ENCODE results near the gene TMEM256. TPM values are rescaled to one million over a fixed set of nuclear protein-coding genes. Genes with fewer than 3 reads are reported as not detected.
"Not testable (repeated sequence)": the region's sequence is repeated elsewhere in the genome, so short reads cannot be mapped to it uniquely, and the experiment has no call there.

TMEM256 gene
- total RNA-seq, 1 donor from 2014 or later: 67.7 TPM

DNA sequence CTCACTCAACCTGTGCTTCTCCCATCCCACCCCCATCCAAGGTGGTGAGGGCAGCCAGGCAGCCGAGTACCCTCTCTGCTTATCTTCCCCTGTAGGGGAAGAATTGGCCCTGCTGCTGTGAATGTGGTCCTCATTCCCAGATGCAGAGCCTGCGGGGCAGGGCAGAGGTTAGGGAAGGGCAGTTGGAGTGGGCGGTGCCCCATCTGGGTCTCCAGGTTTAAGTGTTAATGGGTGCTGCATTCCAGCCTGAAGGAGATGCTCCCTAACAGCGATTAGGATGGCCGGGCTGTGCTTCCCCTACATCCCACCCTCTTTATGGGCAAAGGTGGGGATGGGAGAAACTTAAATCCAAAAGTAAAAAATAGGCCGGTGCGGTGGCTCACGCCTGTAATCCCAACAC is 36.8 kb downstream of the TMEM256 start:
- intact Hi-C loops (cut with DNase I): no loop called here
- no peak for DNase-seq (ENCODE audit: low spot score)

DNA sequence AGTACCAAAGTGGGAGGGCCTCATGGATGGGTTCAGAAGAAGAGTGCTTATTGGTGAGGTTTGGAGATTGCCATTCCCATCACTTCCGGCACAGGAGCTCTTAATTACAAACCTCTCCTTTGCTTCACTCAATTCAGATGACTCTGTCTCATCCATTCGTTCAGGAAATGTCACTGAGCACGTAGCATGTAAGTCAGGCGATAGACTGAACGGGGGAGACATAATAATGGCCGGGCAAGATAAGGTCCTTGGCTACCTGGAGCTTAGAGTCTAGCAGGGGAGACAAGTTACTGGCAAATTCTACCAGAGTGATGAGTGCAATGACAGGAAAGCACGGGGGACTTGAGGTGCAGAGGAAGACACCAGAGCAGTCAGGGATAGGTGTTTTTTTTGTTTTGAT is 37.9 kb downstream of the TMEM256 start:
- DNase-seq (ENCODE audit: low spot score); intact Hi-C loops (cut with DNase I): not testable (repeated sequence)

DNA sequence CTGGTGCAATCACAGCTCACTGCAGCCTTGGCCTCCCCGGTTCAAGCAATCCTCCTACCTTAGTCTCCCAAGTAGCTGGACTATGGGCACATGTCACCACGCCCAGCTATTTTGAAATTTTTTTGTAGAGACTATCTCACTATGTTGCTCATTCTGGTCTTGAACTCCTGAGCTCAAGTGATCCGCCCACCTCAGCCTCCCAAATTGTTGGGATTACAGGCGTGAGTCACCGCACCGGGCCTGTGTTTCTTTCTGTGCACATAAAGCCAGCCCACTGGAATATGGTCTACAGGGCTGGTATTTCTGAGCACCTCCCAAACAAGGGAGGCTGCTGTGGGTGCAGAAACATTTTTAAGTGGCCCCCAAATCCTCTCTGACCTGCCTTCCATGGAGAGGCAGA is 40.6 kb downstream of the TMEM256 start:
- intact Hi-C loops (cut with DNase I): no loop called here
- no peak for DNase-seq (ENCODE audit: low spot score)

DNA sequence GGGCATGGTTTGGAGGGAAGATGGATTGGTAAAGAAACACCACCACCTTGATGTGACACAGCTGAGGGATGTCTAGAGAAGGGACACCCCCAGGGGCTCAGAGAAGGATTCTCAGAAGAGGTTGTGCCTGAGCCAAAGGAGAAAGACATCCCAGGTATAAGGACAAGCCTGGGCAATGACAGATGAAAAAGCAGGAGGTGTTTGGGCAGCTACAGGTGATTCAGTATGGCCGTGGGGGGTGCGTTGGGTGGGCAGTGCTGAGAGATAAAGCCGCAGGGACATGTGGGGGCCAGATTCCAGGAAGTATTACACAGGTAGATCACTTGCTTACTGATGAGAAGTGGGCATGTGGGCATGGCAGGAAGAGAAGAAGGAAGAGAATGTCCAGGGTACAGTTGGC is 42.0 kb downstream of the TMEM256 start:
- intact Hi-C loops (cut with DNase I): no loop called here
- no peak for DNase-seq (ENCODE audit: low spot score)

DNA sequence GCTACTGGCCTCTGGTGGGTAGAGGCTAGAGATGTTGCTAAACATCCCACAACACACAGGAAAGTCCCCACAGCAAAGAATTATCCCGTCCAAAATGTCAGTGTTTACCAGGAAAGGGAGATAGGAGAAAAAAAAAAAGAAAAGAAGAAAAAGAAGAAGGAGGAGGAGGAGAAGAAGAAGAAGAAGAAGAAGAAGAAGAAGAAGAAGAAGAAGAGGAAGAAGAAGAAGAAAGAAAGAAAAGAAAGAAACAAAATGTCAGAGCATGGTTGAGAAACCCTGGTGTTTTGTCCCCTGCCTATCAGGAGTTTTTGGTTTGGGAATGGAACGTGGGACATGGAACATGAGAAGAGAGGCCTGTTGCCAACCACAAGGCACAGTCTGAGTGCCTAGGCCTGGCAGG is 46.5 kb downstream of the TMEM256 start:
- intact Hi-C loops (cut with DNase I): loop anchor here (5.0 kb wide), 1 partner anchor 205 kb away; the partner anchor contains the start of gene SENP3
- no peak for DNase-seq (ENCODE audit: low spot score)

DNA sequence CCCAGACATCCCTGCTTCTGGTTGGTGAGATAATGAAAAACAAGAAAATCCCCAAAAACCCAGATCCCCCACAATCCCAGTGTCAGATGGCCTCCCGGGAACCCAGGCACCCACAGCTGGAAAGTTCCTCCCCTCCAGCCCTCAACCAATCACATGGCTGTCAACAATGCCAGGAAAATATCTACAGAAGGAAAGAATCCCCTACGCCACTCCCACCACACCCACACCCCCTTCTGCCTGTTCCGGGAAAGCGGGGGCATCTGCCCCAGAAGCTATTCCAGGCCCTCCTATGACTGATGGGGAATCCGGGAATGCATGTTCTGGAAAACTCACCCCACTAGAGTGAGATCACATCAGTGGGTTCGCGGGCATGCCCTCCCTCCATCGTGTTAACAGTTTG is 47.1 kb downstream of the TMEM256 start:
- intact Hi-C loops (cut with DNase I): loop anchor here (5.0 kb wide), 1 partner anchor 206 kb away; the partner anchor contains the start of gene SENP3
- DNase-seq (ENCODE audit: low spot score): no peak

DNA sequence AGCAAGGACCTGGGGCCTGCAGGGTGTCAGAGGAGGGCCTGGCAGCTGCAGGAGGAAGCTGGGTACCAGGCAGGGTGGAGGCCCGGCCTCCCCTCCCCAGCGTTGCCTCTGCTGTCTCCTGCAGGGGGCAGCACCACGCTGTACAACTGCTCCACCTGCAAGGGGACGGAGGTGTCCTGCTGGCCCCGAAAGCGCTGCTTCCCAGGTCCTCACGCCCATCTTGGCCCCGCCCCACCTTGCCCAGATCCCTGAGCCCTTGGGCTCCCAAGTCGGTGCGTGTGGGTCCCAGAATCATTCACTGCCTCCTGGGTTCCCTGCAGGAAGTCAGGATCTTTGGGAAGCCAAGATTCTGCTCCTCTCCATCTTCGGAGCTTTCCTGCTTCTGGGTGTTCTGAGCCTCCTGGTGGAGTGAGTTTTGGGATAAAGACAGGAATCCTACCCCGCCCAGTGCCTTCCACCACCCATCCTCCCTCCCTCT is 47.8 kb downstream of the TMEM256 start:
- intact Hi-C loops (cut with DNase I): loop anchor here (5.0 kb wide), 1 partner anchor 206 kb away; the partner anchor contains the start of gene SENP3
- DNase-seq (ENCODE audit: low spot score): peak; percentile 90

DNA sequence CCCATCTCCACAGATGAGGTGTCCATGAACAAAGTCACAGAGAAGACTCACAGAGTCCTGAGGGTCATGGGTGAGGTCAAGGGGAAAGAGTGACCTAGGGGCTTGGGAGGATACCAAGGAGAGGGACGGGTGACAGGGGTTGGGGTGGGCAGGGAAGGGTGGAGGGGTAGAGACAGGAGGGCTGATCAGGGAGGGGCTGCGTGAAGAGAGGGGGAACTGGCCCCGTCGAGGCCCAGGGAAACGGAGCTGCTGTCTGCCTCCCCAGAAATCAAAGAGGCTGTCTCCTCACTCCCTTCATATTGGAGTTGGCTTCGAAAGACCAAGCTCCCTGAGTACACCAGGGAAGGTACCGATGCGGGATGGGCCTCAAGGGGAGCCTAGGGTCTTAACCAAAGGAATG is 48.3 kb downstream of the TMEM256 start:
- intact Hi-C loops (cut with DNase I): loop anchor here (2.0 to 5.0 kb wide), 2 partner anchors 81 to 207 kb away; partner anchors contain the start of gene SENP3
- DNase-seq (ENCODE audit: low spot score): no peak

DNA sequence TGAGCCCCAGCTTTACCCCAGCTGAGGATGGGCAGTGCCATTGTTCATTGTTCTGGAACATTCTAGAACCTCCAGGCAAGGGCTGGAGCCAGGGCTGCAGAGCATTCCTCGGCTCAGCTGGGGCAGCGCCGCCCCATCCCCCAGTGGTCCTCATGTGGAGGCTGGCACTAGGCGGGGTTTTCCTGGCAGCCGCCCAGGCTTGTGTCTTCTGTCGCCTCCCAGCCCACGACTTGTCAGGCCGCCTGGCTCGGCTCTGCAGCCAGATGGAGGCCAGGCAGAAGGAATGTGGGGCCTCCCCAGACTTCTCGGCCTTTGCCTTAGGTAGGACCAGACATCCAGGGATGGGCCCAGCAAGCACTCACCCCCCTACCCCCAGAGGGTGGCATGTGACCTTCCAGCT is 48.8 kb downstream of the TMEM256 start, which contains the start of gene TMEM95:
TMEM95 (plus strand) TSS at position 104 of the 400 bp plus-strand sequence; CDS start at position 153, 49 bp downstream.
- peak; percentile 85 for DNase-seq (ENCODE audit: low spot score)
- intact Hi-C loops (cut with DNase I): loop anchor here (2.0 to 5.0 kb wide), 2 partner anchors 82 to 207 kb away; partner anchors contain the start of gene SENP3

DNA sequence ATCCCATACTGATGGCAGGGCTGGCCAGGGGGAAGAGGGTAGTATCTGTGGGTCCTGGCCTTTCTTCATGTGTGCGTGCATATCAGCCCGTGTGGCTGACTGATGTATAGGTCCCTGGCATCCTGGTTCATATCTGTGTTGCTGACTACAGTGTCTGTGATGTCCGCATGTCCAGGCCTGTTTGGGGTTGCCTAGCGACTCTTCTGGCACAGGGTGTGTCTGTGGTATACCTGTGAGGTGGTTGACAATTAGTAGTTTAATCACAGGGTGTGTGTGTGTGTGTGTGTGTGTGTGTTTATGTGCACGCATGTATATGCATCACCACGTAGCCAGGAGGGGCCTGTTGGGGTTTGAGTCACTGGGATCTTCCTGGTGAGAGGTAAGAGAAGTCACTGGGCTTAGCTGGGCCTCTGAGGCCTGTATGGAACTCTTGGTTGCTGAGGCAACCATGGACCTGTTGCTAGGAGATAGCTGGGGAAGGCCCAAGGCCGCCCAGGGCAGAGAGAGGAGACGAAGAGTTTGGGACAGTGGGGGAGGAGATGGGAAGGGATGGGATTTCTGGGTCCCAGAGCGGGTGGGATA is 49.5 kb downstream of the TMEM256 start:
- no peak for DNase-seq (ENCODE audit: low spot score)
- intact Hi-C loops (cut with DNase I): loop anchor here (2.0 kb wide), 1 partner anchor 82 kb away; no protein-coding TSS in a partner anchor

Other genes starting within 250 kb of the TMEM256 start
- 0.54 TPM for gene ASGR1, start 224.7 kb downstream of the TMEM256 start, total RNA-seq
- gene DLG4, start 184.3 kb downstream of the TMEM256 start, total RNA-seq: 16.0 TPM
- gene ACADVL, start 184.2 kb downstream of the TMEM256 start, total RNA-seq: 966 TPM
- 22.5 TPM for gene DVL2, start 169.6 kb downstream of the TMEM256 start, total RNA-seq
- gene PHF23, start 164.6 kb downstream of the TMEM256 start, total RNA-seq: 20.5 TPM
- 449 TPM for gene GABARAP, start 161.6 kb downstream of the TMEM256 start, total RNA-seq
- 111 TPM for gene CTDNEP1, start 152.4 kb downstream of the TMEM256 start, total RNA-seq
- gene ELP5, start 151.9 kb downstream of the TMEM256 start, total RNA-seq: 57.5 TPM
- 0.75 TPM for gene CLDN7, start 141.6 kb downstream of the TMEM256 start, total RNA-seq
- gene SLC2A4, start 122.4 kb downstream of the TMEM256 start, total RNA-seq: 73.5 TPM
- 1.2 TPM for gene YBX2, start 109.5 kb downstream of the TMEM256 start, total RNA-seq
- gene EIF5A, start 96.5 kb downstream of the TMEM256 start, total RNA-seq: 263 TPM
- 49.0 TPM for gene GPS2, start 88.7 kb downstream of the TMEM256 start, total RNA-seq
- 29.9 TPM for gene NEURL4, start 74.8 kb downstream of the TMEM256 start, total RNA-seq
- 16.4 TPM for gene ACAP1, start 67.6 kb downstream of the TMEM256 start, total RNA-seq
- gene KCTD11, start 51.9 kb downstream of the TMEM256 start, total RNA-seq: 9.6 TPM
- not detected for gene TMEM95, start 48.9 kb downstream of the TMEM256 start, total RNA-seq
- 2.0 TPM for gene TNK1, start 23.0 kb downstream of the TMEM256 start, total RNA-seq
- 16.8 TPM for gene PLSCR3, start 9.6 kb downstream of the TMEM256 start, total RNA-seq
- 11.0 TPM for gene NLGN2, start 3.7 kb upstream of the TMEM256 start, total RNA-seq
- not detected for gene SPEM1, start 16.2 kb upstream of the TMEM256 start, total RNA-seq
- gene SPEM2, start 21.5 kb upstream of the TMEM256 start, total RNA-seq: not detected
- gene SPEM3, start 24.8 kb upstream of the TMEM256 start, total RNA-seq: not detected
- gene TMEM102, start 31.3 kb upstream of the TMEM256 start, total RNA-seq: 2.6 TPM
- gene FGF11, start 35.4 kb upstream of the TMEM256 start, total RNA-seq: 3.9 TPM
- 9.9 TPM for gene CHRNB1, start 41.0 kb upstream of the TMEM256 start, total RNA-seq
- 69.4 TPM for gene ZBTB4, start 75.5 kb upstream of the TMEM256 start, total RNA-seq
- gene SLC35G6, start 77.3 kb upstream of the TMEM256 start, total RNA-seq: not detected
- 56.4 TPM for gene POLR2A, start 80.3 kb upstream of the TMEM256 start, total RNA-seq
- gene TNFSF12, start 145.0 kb upstream of the TMEM256 start, total RNA-seq: 33.9 TPM
- 4.9 TPM for gene TNFSF13, start 154.7 kb upstream of the TMEM256 start, total RNA-seq
- gene SENP3, start 157.8 kb upstream of the TMEM256 start, total RNA-seq: 33.8 TPM
- gene CD68, start 175.5 kb upstream of the TMEM256 start, total RNA-seq: 11.4 TPM
- gene MPDU1, start 179.8 kb upstream of the TMEM256 start, total RNA-seq: 22.4 TPM
- gene SOX15, start 186.0 kb upstream of the TMEM256 start, total RNA-seq: 1.1 TPM
- 83.5 TPM for gene FXR2, start 210.8 kb upstream of the TMEM256 start, total RNA-seq
- 60.3 TPM for gene SAT2, start 223.7 kb upstream of the TMEM256 start, total RNA-seq
- 0.62 TPM for gene SHBG, start 226.0 kb upstream of the TMEM256 start, total RNA-seq
- gene ATP1B2, start 246.8 kb upstream of the TMEM256 start, total RNA-seq: 2.7 TPM